B cell (primary cell): ENCODE data around the gene PTGFRN. TPM values are rescaled to one million over a fixed set of nuclear protein-coding genes. Genes with fewer than 3 reads are reported as not detected.

Experiments used
- ATAC-seq: fragments of 200-7000 bp; cut with Tn5 transposase; one replicate; pipeline ENCODE4 v1.10.0; 2021; ENCODE audit warnings: low read depth, mild to moderate bottlenecking, moderate number of reproducible peaks, moderate library complexity
- CTCF ChIA-PET: fragments of 350-600 bp; sonication (Branson Sonifier 250); formaldehyde crosslinking; loops from one replicate; lab custom pipeline; 2021; ENCODE audit warnings: antibody characterized with exemption, inconsistent platforms; lab: Charles Lee
- POLR2A ChIA-PET: fragments of 350-600 bp; sonication (Branson Sonifier 250); formaldehyde crosslinking; loops from one replicate; lab custom pipeline; 2021; ENCODE audit warnings: antibody characterized with exemption; lab: Charles Lee
- DNase-seq: peaks from one replicate; pipeline ENCODE4 v3.0.0; 2013
- H2AFZ ChIP-seq: 2 replicates; pipeline ENCODE4 v1.6.1; 2012; ENCODE audit warnings: mild to moderate bottlenecking, low read depth, low read length; ENCODE audit not compliant: insufficient read depth, poor library complexity, severe bottlenecking
- H3K27ac ChIP-seq, 2 donors: 1 replicate in 1 of 2; 2 replicates in 1 of 2; pipeline ENCODE4 v1.5.1; 2012 to 2013; ENCODE audit warnings: low read length in 2 of 2, mild to moderate bottlenecking in 2 of 2, moderate library complexity in 1 of 2
- H3K27me3 ChIP-seq, 4 experiments: fragments of 200-600 bp in 1 of 4; sonication (generic) in 1 of 4; replicated peaks in 1 of 4; 1 replicate in 2 of 4; 2 replicates in 2 of 4; pipeline versions ENCODE4 v1.6.1 to v1.7.0; 2013 to 2016; ENCODE audit warnings: low read length in 3 of 4, mild to moderate bottlenecking in 2 of 4, mixed read lengths in 1 of 4, moderate library complexity in 1 of 4; ENCODE audit not compliant: insufficient read depth in 4 of 4, control insufficient read depth in 3 of 4; ENCODE audit errors: control extremely low read depth in 1 of 4
- H3K36me3 ChIP-seq, 2 experiments: replicated peaks in 1 of 2; 1 replicate in 1 of 2; 2 replicates in 1 of 2; pipeline versions ENCODE4 v1.6.1 to v1.7.1; 2013; ENCODE audit warnings: low read length in 1 of 2; ENCODE audit not compliant: insufficient read depth in 2 of 2, control insufficient read depth in 1 of 2; ENCODE audit errors: control extremely low read depth in 1 of 2, extremely low read depth in 1 of 2
- H3K4me1 ChIP-seq, 2 donors: fragments of 200-600 bp in 1 of 2; sonication (generic) in 1 of 2; 1 replicate in 1 of 2; 2 replicates in 1 of 2; pipeline versions ENCODE4 v1.5.1 to v1.6.1; 2013 to 2017; ENCODE audit warnings: low read length in 2 of 2; ENCODE audit not compliant: control insufficient read depth in 2 of 2, insufficient read depth in 2 of 2
- H3K4me2 ChIP-seq: replicated peaks from 2 replicates; pipeline ENCODE3; 2012; ENCODE audit warnings: mild to moderate bottlenecking, low read depth, low read length; ENCODE audit not compliant: poor library complexity, severe bottlenecking
- H3K4me3 ChIP-seq, 5 experiments: fragments of 200-600 bp in 1 of 5; sonication (generic) in 1 of 5; 1 replicate in 3 of 5; 2 replicates in 2 of 5; pipeline versions ENCODE4 v1.5.1 to v1.7.0; 2011 to 2016; ENCODE audit warnings: low read length in 4 of 5, mild to moderate bottlenecking in 4 of 5, low read depth in 2 of 5, control low read depth in 1 of 5, moderate library complexity in 1 of 5; ENCODE audit not compliant: insufficient read depth in 1 of 5; ENCODE audit errors: control extremely low read depth in 1 of 5, extremely low read depth in 1 of 5
- H3K79me2 ChIP-seq: fragments of 200-600 bp; sonication (generic); one replicate; pipeline ENCODE4 v1.6.0; 2016; ENCODE audit warnings: low read length; ENCODE audit not compliant: control insufficient read depth, insufficient read depth
- H3K9ac ChIP-seq: fragments of 200-600 bp; sonication (generic); 2 replicates; pipeline ENCODE4 v1.6.1; 2017; ENCODE audit warnings: mild to moderate bottlenecking, low read length, moderate library complexity
- H3K9me3 ChIP-seq, 3 donors: one replicate each; pipeline versions ENCODE4 v1.6.1 to v1.7.1; 2013; ENCODE audit warnings: low read length in 2 of 3; ENCODE audit not compliant: control insufficient read depth in 2 of 3, insufficient read depth in 1 of 3; ENCODE audit errors: control extremely low read depth in 1 of 3
- H4K20me1 ChIP-seq: 2 replicates; pipeline ENCODE4 v1.6.0; 2012; ENCODE audit warnings: mild to moderate bottlenecking, low read length; ENCODE audit not compliant: insufficient read depth, control insufficient read depth, poor library complexity, severe bottlenecking
- H3K27ac Mint-ChIP-seq: one replicate; pipeline ENCODE4 v1.8.0; 2021; ENCODE audit warnings: mixed read lengths
- H3K27me3 Mint-ChIP-seq: one replicate; pipeline ENCODE4 v1.8.0; 2021; ENCODE audit warnings: mixed read lengths
- H3K4me1 Mint-ChIP-seq: one replicate; pipeline ENCODE4 v1.8.0; 2021; ENCODE audit warnings: mixed read lengths
- H3K4me3 Mint-ChIP-seq: one replicate; pipeline ENCODE4 v1.8.0; 2021; ENCODE audit warnings: mixed read lengths
- H3K9me3 Mint-ChIP-seq: one replicate; pipeline ENCODE4 v1.8.0; 2022; ENCODE audit warnings: mixed read lengths; ENCODE audit not compliant: insufficient read depth
- CTCF ChIP-seq: fragments of 200-600 bp; IDR thresholded peaks from one replicate; pipeline ENCODE4 v1.8.0; 2022; ENCODE audit warnings: antibody characterized with exemption, mild to moderate bottlenecking
- EZH2 ChIP-seq: IDR thresholded peaks from 2 replicates; pipeline ENCODE4 v1.6.1; 2012; ENCODE audit warnings: borderline replicate concordance, low read depth, mild to moderate bottlenecking, moderate library complexity, low read length; ENCODE audit not compliant: insufficient read depth, poor library complexity, severe bottlenecking
- WGBS: methylation state at CpG from one replicate; pipeline ENCODE4 v1.1.5; 2013; ENCODE audit warnings: missing lambda C conversion rate; ENCODE audit not compliant: insufficient coverage; 5-methylcytosine and 5-hydroxymethylcytosine counted together
- intact Hi-C: fragments of 100-400 bp; cut with micrococcal nuclease; formaldehyde crosslinking; loops from one replicate; pipeline ENCODE4 v1.10.0; 2022
- polyA plus RNA-seq: library from polyadenylated mRNA; depleted of rRNA; stranded (reverse); fragments of >200 nt; gene quantifications from 2 replicates; pipeline ENCODE4 v1.2.3, GENCODE V29; 2012
- total RNA-seq, 2 donors: library from RNA; stranded (reverse); fragments of 120-200 nt in 1 of 2; gene quantifications; 1 replicate in 1 of 2; 2 replicates in 1 of 2; pipeline versions ENCODE4 v1.2.3 to v1.2.4, GENCODE V29; 2013 to 2022

PTGFRN gene
- total and polyA plus RNA-seq, 2 donors (not counting 1 experiment from before 2014, with no cell fraction given) = 0.17 TPM; not detected in 1

- Histone ChIP-seq H3K27ac (no peak overlapping the region), H2AFZ (no peak overlapping the region), H3K9ac (no peak overlapping the region), H4K20me1 (no peaks in the 10 kb centered on the region), H3K9me3 (no peaks in the 10 kb centered on the region), H3K4me2 (no peak overlapping the region), H3K79me2 (no peaks in the 10 kb centered on the region), H3K4me3 (no peak overlapping the region), H3K27me3 (no peaks in the 10 kb centered on the region), H3K36me3 (no peaks in the 10 kb centered on the region), H3K4me1 (no peaks in the 10 kb centered on the region)
- ATAC-seq = no peak
- Mint-ChIP-seq H3K4me3 (no peak overlapping the region), H3K27me3 (peaks cover 8% of the 10 kb centered on the region), H3K4me1 (no peaks in the 10 kb centered on the region), H3K27ac (no peak overlapping the region), H3K9me3 (no peaks in the 10 kb centered on the region)
- WGBS = 95% methylated on average over 14 of the region's 21 CpGs
- no peak for DNase-seq
- ChIA-PET POLR2A (interaction anchor here (0.7 kb wide), 1 partner anchor 413 kb away, joined by 3 read pairs; no protein-coding TSS in a partner anchor), CTCF (no interaction called here)
- TF ChIP-seq CTCF (no peak), EZH2 (no peak)
- intact Hi-C loops = no loop called here
Measured at GRCh38 chr1:116949213-116949985, 39.7 kb downstream of the PTGFRN start.

- Histone ChIP-seq H3K36me3 (no peaks in the 10 kb centered on the region), H3K4me3 (no peak overlapping the region), H3K79me2 (no peaks in the 10 kb centered on the region), H3K4me1 (no peaks in the 10 kb centered on the region), H3K9me3 (no peaks in the 10 kb centered on the region), H3K9ac (no peak overlapping the region), H3K27me3 (no peaks in the 10 kb centered on the region), H3K4me2 (no peak overlapping the region), H2AFZ (no peak overlapping the region), H4K20me1 (no peaks in the 10 kb centered on the region), H3K27ac (no peak overlapping the region)
- TF ChIP-seq EZH2 (no peak), CTCF (no peak)
- 96% methylated on average over 12 of the region's 13 CpGs for WGBS
- Mint-ChIP-seq H3K27ac (no peak overlapping the region), H3K4me3 (no peak overlapping the region), H3K4me1 (no peaks in the 10 kb centered on the region), H3K27me3 (peaks cover 8% of the 10 kb centered on the region), H3K9me3 (no peaks in the 10 kb centered on the region)
- CTCF ChIA-PET = interaction anchor here (0.6 to 0.7 kb wide), 2 partner anchors 49 to 451 kb away, joined by 3 to 5 read pairs; no protein-coding TSS in a partner anchor
- DNase-seq (no peak), ATAC-seq (no peak)
- POLR2A ChIA-PET = interaction anchor here (0.7 kb wide), 1 partner anchor 412 kb away, joined by 3 read pairs; no protein-coding TSS in a partner anchor
- intact Hi-C loops = no loop called here
Measured at GRCh38 chr1:116950517-116951199, 40.9 kb downstream of the PTGFRN start.
